NCI-H1105 treated with DMSO at 0.1 percent for 48 hours (cell line): ENCODE measurements around the gene SLC36A2.
"Not testable (repeated sequence)": the region's sequence is repeated elsewhere in the genome, so short reads cannot be mapped to it uniquely, and the experiment has no call there.

ENCODE experiments used
- DNase-seq: peaks from one replicate; lab custom pipeline; 2025; lab: John Stamatoyannopoulos, UW

The SLC36A2 gene

DNA sequence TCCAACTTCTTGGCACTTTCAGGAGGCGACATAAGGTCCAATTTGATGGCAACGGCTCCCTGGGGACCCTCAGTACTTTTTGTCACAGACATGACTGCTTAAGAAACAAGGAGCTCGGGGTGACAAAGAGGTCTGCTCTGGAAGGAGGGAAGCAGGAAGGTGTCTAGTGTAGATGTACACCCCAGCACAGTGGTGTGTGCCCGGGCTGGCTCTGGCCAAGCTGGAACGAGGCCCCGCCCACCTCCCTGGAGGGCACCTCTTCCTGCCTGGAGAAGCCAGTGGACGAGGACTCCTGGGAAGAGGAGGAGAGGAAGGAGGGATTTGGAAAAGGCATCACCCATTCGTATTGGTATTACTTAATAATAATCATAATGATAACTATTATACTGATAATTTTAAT lies at the start of gene SLC36A2:
Gene SLC36A2 (minus strand): TSS at position 191 of the 400 bp plus-strand sequence. CDS start 99 bp downstream, at position 92.
- DNase-seq = no peak

DNA sequence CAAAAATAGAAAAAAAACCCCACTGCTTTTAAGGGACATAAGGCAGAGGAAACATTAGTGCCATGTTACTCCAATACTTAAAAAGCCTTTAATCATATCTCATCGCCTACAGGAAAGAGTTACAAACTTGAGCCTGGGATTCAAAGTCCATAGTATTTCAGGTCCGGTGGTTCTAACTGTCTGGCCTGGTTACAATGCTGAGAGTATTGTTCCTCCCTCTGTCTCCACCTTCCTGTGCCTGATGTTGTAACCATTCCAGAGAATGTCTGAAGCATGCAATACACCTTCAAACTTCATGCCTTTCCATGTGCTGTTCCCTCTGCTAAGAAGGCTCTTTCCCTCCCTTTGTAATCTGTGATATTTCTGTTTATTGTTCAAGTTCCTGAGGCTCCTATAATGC lies 41.6 kb upstream of the SLC36A2 start:
- DNase-seq = no peak

DNA sequence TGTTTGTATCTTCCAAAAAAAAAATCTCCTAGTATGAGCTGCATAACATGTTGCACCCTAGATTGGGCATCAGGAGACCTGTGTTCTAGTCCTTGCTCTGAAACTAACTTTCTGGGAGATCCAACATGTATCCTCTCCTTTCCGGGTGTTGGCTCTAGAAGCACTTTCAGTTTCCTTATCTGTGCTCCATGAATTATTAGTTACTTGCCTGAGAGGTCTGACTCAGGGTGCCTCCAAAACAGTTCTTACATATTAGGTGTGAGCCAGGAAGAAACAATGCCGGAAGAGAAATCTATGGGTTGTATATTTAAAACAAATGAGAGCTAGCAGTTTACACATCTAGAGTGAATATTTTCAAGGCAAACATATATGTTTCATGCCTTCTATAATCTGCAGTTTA lies 36.7 kb upstream of the SLC36A2 start:
- no peak for DNase-seq

GRCh38 chr5:151383011-151383410 lies 35.7 kb upstream of the SLC36A2 start:
- DNase-seq = no peak

- DNase-seq = no peak
These were observed 35.2 kb upstream of the SLC36A2 start for GRCh38 chr5:151382576-151382975.

DNA sequence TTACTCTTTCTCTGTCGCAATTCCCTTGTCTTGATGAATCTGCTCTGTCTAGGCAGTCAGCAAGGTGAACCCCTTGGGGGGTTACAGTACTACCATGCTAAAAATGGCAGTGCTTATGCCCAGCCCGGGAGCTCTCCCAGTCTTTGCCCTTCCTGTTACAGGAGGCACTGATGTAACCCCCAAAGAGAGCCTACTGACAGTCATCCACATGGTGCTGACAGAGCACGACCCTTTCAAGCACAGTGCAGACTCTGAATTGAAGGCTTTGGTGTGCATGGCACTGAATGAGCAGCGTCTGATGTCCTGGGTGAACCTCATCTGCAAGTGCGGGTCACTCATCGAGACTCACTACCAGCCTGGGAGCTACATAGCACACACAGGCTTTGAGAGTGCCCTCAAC lies 34.5 kb upstream of the SLC36A2 start:
- no peak for DNase-seq

DNA sequence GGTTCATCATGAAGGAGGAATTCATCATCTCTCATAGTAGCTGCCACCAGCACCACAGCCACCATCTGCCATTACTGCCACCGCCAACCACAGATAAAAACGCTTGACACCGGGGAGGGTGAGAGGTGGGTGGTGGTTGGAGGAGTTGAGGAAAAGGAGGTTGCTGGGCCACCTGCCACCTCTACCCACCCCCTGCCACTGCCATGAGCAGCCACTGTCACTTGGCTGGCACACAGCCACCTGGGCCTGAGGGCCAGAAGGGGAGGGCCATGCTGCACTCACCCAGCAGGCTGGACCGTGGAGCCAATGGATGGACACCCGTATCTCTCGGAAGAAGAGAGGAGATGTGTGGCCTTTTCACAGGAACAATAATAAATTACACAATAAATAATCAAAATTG lies 31.3 kb upstream of the SLC36A2 start:
- DNase-seq = no peak

DNA sequence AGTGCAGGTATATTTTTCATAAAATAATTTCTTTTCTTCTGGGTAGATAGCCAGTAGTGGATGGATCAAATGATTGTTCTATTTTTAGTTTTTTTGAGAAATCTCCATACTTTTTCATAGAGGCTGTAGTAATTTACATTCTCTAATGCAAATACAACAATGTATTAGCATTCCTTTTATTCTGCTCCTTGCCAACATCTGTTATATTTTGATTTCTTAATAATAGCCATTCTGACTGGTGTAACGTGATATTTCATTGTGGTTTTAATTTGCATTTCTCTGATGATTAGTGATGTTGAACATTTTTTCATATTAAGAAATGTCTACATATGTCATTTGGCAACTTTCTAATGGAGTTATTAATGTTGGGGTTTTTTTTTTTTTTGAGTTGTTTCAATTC lies 27.2 kb upstream of the SLC36A2 start:
- no peak for DNase-seq

DNA sequence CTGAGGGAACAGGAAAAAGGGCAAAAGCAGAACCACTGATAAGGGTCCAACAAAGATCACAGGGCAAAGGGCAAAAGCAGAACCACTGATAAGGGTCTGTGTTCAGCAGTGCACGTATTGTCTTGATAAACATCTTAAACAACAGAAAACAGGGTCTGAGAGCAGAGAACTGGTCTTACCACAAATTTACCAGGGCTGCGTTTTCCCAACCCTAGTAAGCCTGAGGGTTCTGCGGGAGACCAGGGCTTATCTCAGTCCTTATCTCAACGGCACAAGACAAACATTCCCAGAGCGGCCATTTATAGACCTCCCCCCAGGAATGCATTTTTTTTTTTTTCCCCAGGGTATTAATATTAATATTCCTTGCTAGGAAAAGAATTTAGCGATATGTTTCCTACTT lies 19.7 kb upstream of the SLC36A2 start:
- not testable (repeated sequence) for DNase-seq

DNA sequence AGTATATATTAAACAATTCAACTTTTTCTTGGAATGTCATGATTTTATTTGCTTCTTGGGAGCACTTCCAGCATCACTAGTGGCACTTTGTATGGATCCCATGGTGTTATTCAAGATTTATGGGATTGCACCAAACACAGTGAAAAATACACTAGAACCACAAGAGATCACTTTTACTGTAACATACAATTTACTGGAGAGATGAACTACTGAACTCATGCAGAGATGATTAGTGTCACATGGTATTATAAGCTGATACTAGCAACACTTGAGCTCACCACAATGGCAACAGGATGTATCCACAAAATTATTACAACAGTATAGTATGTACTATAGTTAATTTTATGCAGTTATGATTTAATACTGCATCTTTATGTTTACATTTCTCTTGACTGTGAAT lies 16.3 kb upstream of the SLC36A2 start:
- no peak for DNase-seq

DNA sequence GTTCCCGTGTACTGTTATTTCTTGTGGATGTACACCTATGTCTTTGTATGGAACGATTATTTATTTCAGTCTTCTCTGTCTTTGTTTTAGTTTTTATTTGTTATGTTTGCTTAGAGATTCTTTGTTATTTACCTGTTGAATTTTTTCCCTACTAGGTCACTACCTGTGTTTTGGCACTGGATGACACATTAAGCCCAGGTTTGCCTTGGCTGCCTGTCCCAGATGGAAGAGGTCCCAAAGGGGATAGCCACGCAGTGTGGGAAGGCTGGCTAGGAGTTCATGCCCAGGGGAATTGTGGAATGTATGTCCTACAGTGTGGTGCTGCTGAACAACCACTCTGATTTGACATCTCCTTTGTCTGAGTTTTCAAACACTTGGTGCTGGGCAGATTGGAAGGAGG lies 15.6 kb upstream of the SLC36A2 start:
- no peak for DNase-seq

DNA sequence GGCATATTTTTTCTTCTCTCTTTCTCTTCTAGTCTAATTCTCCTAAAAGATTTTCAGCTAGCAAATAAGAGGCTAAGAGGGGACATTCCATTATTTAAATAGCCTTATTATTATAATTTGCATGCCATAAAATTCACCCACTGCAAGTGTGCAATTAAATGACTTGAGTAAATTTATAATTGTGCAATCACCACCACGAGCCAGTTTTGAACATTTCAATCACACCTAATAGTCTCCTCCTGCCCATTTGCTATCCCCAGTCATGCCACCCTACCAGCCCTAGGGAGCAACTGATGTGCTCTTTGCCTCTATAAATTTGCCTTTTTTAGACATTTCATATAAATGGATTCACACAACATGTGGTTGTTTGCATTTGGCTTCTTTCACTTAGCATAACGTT lies 12.0 kb upstream of the SLC36A2 start:
- no peak for DNase-seq

GRCh38 chr5:151357792-151358191 lies 10.4 kb upstream of the SLC36A2 start:
- DNase-seq = no peak

DNA sequence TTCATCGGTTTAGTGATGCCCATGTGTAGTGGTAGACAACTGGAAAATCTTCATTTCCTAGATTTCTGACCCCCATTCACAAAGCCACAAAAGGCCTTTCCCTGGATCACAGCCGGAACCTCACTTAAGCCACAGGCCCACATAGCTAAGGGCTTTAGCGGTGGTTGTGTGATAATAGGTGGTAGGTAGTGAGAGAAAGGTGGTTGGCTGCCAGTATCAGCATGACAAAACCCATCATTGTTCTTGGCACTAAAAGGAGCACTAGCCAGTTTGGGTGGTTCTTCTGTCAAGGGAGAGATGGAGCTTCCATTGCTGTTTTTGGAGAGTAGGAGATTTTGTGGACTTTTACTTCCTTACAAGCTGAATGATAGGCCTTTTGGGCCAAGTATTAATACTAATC lies 9.7 kb upstream of the SLC36A2 start:
- no peak for DNase-seq

DNA sequence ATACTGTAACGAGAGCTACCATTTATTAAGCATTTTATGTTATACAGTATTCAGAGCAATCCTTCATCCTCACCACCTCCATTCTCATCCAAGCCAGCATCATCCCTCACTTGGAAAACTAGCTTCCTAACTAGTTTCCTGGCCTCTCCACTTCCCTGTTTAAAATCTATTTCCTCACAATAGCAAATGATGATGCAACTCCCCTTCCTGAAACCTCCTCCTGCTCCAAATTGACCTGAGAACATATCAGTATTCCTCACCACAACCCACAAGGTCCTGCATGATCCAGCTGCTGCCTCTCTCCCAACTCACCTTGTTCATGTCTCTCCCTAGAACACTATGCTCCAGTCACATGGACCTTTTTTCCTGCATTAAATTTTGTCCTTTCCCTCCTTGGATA lies 4.3 kb upstream of the SLC36A2 start:
- DNase-seq = no peak

- DNase-seq = no peak
These were observed 1.4 kb upstream of the SLC36A2 start for GRCh38 chr5:151348789-151349188.

GRCh38 chr5:151345808-151346478 lies 1.4 kb downstream of the SLC36A2 start:
- DNase-seq = no peak

DNA sequence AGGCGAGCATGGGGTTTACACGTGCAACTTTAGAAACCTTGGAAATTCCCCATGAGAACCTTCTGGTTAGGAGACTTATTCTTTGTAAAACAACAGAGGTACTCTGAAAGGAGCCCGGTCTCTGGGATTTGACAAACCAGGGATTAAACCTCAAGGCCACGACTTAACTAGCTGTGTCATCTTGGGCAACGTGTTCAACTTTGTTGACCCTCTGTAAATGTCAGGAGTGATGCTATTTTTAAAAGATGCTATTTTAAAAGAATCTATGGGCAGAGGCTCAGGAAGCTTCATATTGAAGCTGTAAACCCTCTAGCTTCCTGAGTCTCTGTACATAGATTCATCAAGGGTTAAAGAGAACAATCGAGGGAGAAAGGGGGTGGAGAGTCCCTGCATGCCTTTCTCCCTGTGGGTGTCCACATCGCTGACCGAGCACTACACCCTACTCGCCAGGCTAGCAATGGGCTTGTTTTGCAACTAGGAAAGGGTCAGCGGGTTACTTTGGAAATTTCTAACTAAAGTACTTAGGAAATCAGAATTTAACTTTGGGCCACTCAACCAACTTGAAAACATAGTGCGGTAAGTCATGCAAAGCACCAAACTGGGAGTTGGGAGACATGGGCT lies 2.1 kb downstream of the SLC36A2 start:
- no peak for DNase-seq

DNA sequence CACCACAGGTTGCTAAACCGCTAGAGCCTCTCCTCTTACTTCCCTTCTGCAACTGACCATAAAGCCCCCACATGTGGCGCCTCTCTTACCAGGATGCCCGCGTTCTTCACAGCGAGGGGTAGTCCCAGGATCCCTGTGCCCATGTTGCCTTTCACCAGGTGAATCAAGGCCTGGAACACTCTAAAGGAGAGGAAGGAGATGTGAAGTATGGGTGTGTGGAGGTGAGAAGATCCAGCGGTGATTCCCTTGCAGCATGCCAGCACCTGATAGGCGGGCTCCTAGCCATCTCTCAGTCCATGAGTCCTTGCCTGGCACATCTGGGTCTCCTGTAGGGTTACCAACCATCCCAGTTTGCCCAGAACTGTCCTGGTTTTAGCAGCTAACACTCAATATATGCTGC lies 3.3 kb downstream of the SLC36A2 start:
- DNase-seq = no peak

DNA sequence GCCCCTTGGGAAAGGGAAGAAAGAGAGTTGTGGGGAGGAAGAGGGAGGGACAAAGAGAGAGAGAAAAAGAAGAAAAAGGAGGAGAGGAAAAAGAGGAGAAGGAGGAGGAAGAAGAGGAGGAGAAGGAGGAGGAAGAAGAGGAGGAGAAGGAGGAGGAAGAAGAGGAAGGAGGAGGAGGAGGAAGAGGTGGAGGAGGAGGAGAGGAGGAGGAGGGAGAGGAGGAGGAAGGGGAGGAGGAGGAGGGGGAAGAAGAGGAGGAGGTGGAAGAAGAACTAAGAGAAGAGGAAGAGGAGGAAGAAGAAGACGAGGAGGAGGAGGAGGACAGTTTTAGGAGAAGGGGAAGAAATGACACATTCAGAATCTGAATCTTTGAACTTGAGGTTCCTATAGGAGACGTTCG lies 7.4 kb downstream of the SLC36A2 start:
- DNase-seq = no peak

DNA sequence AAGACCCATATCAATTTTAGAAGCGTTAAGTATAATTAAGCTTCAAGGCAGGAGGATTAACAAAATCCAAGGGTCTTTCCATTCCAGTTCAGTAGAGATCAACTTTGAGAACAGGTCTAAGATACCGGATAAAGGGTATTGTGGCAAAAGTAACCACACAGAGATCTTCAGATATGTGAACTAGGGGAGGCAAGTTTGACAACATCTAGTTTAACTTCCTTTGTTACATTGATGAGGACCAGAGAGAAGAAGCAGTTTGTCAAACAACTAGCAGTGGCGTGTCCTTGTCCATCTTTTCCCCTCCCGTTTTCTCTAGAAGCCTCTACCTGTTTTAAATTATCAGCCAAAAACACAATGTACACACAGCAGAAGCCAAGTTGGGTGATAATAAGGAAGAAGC lies 8.6 kb downstream of the SLC36A2 start:
- no peak for DNase-seq

DNA sequence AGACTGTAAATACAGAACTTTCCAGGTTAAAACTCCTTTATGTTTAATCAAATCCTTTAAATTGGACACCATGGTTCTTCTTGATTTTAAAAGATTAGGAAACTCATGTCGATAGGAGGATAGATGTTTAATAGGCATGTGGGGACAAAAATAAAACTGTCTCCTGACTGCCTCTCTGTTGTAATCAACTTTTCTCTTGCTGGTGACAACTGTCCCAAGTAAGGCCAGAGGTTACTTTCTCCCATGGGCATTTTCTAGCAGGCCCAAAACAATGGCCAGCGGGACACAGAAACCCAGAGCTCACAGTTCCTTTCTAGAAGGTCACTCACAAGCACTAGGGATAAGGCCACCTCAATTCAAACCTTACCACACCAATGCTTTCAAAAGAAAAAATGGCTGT lies 14.5 kb downstream of the SLC36A2 start:
- DNase-seq = no peak

DNA sequence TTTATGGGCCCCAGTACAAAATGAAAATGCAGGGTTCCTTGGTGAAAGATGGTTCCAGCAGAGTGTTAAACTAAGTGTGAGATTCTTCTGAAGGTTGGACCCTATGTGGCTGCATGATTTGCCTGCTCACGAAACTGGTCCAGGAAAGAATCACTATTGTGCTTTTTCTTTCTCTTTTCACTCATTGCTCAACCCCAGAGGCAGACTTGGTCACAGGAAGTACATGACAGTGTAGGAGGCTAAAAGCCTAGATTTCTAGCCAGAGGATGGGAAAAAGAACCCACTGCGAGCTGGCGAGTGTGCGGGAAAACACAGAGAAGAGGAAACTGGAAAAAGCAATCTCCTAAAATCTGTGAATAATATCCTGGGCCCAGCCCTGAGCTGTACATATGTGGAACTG lies 18.6 kb downstream of the SLC36A2 start:
- no peak for DNase-seq

GRCh38 chr5:151327585-151327984 lies 19.8 kb downstream of the SLC36A2 start:
- no peak for DNase-seq
